HepG2 (cell line): ENCODE measurements around the gene ITIH3. TPM values are rescaled to one million over a fixed set of nuclear protein-coding genes. Genes with fewer than 3 reads are reported as not detected.

Experiments
- EP300 ChIP-seq, 3 experiments: sonication (generic) in 1 of 3; formaldehyde crosslinking in 1 of 3; IDR thresholded peaks; 2 replicates each; pipeline versions ENCODE4 v1.5.1 to v1.6.1; 2011 to 2020; ENCODE audit warnings: low read depth in 2 of 3, low read length in 2 of 3, borderline replicate concordance in 1 of 3, improper control_type of control experiment in 1 of 3, mild to moderate bottlenecking in 1 of 3, missing genetic modification reagents in 1 of 3, moderate library complexity in 1 of 3
- KDM5B ChIP-seq: sonication (generic); formaldehyde crosslinking; IDR thresholded peaks from 2 replicates; pipeline ENCODE4 v1.4.0; 2020; ENCODE audit warnings: missing genetic modification reagents, mild to moderate bottlenecking, borderline replicate concordance
- NFYB ChIP-seq: sonication (generic); formaldehyde crosslinking; IDR thresholded peaks from 2 replicates; pipeline ENCODE4 v1.4.0; 2020; ENCODE audit warnings: missing genetic modification reagents
- POLR2G ChIP-seq: fragments of 200-400 bp; formaldehyde crosslinking; IDR thresholded peaks from 2 replicates; pipeline ENCODE4 v1.6.1; 2018; ENCODE audit warnings: mild to moderate bottlenecking, low read depth, low read length, moderate library complexity
- SP2 ChIP-seq: sonication (generic); formaldehyde crosslinking; IDR thresholded peaks from 2 replicates; pipeline ENCODE4 v1.5.1; 2020; ENCODE audit warnings: mild to moderate bottlenecking, missing genetic modification reagents
- SRSF9 ChIP-seq: fragments of 200-400 bp; formaldehyde crosslinking; IDR thresholded peaks from 2 replicates; pipeline ENCODE4 v1.6.1; 2018; ENCODE audit warnings: borderline replicate concordance, mild to moderate bottlenecking, low read depth, low read length; ENCODE audit not compliant: insufficient read depth, poor library complexity, severe bottlenecking
- SYNCRIP ChIP-seq: fragments of 200-400 bp; formaldehyde crosslinking; IDR thresholded peaks from 2 replicates; pipeline ENCODE4 v1.6.1; 2018; ENCODE audit warnings: mild to moderate bottlenecking, low read depth, low read length; ENCODE audit not compliant: insufficient read depth
- TGIF2 ChIP-seq: IDR thresholded peaks from 2 replicates; pipeline ENCODE4 v1.6.1; 2016; ENCODE audit warnings: control low read depth, missing compliant biosample characterization
- ZNF10 ChIP-seq: sonication (generic); formaldehyde crosslinking; IDR thresholded peaks from 2 replicates; pipeline ENCODE4 v1.4.0; 2020; ENCODE audit warnings: mild to moderate bottlenecking, low read depth, missing genetic modification reagents, borderline replicate concordance
- ZNF160 ChIP-seq: sonication (generic); formaldehyde crosslinking; IDR thresholded peaks from 2 replicates; pipeline ENCODE4 v1.8.0; 2022; ENCODE audit warnings: mild to moderate bottlenecking, inconsistent platforms, missing genetic modification reagents
- ZNF343 ChIP-seq: sonication (generic); formaldehyde crosslinking; IDR thresholded peaks from 2 replicates; pipeline ENCODE4 v1.4.0; 2020; ENCODE audit warnings: mild to moderate bottlenecking, missing genetic modification reagents
- ZNF382 ChIP-seq: sonication (generic); formaldehyde crosslinking; IDR thresholded peaks from 2 replicates; pipeline ENCODE4 v1.5.0; 2020; ENCODE audit warnings: missing genetic modification reagents, mild to moderate bottlenecking, borderline replicate concordance
- ZNF451 ChIP-seq: sonication (generic); formaldehyde crosslinking; IDR thresholded peaks from 2 replicates; pipeline ENCODE4 v1.5.0; 2020; ENCODE audit warnings: mild to moderate bottlenecking, missing genetic modification reagents
- polyA plus RNA-seq, 8 experiments: library from polyadenylated mRNA; depleted of rRNA in 3 of 8; stranded (reverse) in 7 of 8; unstranded in 1 of 8; fragments of >200 nt; fragmentation: Illumina TruSeq in 4 of 8; extraction: Trizol in 4 of 8; gene quantifications; 2 replicates each; pipeline versions ENCODE4 v1.2.1 to v1.2.3, GENCODE V29; 2011 to 2016; ENCODE audit warnings: low read depth in 4 of 8, missing spikeins in 1 of 8, mixed read lengths in 1 of 8; ENCODE audit not compliant: insufficient read depth in 1 of 8
- total RNA-seq, 5 experiments: library from RNA; depleted of rRNA; stranded (reverse); fragments of >200 nt; fragmentation: Illumina TruSeq; extraction: Trizol; gene quantifications; 2 replicates each; pipeline ENCODE4 v1.2.3, GENCODE V29; 2016; ENCODE audit warnings: low read depth in 1 of 5
- TF ChIP-seq, protein P1 (sequence below): IDR thresholded peaks from 2 replicates; pipeline ENCODE4 v1.4.0; 2020; ENCODE audit warnings: mild to moderate bottlenecking, missing genetic modification reagents
- TF ChIP-seq, protein P2 (sequence below): sonication (generic); formaldehyde crosslinking; conservative IDR thresholded peaks from 2 replicates; pipeline ENCODE4 v1.4.0; 2020; ENCODE audit warnings: missing genetic modification reagents
- TF ChIP-seq, protein P3 (sequence below): sonication (generic); formaldehyde crosslinking; IDR thresholded peaks from 2 replicates; pipeline ENCODE4 v1.4.0; 2020; ENCODE audit warnings: missing genetic modification reagents
- TF ChIP-seq, protein P4 (sequence below): IDR thresholded peaks from 2 replicates; pipeline ENCODE4 v1.6.1; 2016; ENCODE audit warnings: missing biosample characterization, missing genetic modification reagents, low read depth
- TF ChIP-seq, protein P5 (sequence below): sonication (generic); formaldehyde crosslinking; IDR thresholded peaks from 2 replicates; pipeline ENCODE4 v1.4.0; 2020; ENCODE audit warnings: missing genetic modification reagents

Gene ITIH3
- total and polyA plus RNA-seq, 2 of the 13 experiments (the other 11 are each of a cell fraction or from before 2014, with no cell fraction given): 105 to 632 TPM

DNA sequence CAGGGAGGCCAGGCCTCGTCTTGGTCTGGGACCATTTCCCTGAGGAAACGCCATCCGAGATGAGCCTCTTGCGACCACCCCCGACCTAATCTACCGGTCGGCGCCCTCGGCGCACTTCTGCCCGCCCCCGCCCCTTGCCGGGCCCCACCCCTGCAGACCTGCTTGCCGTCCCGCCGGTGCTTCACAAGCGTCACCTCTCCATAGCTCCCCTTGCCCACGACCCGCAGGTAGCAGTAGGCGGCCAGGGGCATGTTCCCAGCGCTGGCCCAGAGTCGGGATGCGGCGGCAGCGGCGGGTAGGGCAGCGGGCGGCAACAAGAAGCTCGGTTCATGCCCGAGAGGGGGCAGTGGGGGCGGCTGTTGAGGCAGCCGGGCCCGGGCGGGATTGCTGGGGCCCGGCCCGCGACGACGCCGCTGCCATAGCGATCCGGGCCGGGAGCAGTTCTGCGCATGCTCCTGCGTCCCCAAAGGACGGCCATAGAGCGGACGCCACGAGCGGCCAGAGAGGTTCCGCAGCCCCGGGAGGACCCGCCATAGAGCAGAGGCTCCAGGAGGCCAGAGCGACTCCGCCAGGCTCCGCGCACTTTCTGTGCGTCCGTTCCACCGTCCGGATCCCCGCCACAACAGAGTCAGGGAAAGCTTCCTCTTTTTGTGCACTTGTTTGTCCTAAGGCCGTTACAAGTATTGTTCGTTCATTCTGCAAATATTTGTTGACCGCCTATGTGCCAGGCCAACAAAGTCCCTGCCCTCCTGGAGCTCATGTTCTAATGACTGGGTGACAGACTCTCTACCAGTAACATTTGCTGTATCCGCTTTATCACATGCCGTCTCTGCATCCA is 23.9 kb upstream of the ITIH3 start, which contains the start of gene NEK4 (continued):
- TF ChIP-seq SYNCRIP (no peak), ZNF160 (CRISPR knock-in tag) (peak; percentile 39; the same call in 1 of the 2 replicates), ZNF343 (no peak), TGIF2 (CRISPR knock-in tag) (0 out of 2 replicates have a peak, but pooled peaks have one; percentile 8), ZNF451 (CRISPR knock-in tag) (peak; percentile 77; the same call in 1 of the 2 replicates), SP2 (CRISPR knock-in tag) (no peak), ZNF10 (CRISPR knock-in tag) (no peak), ZNF382 (CRISPR knock-in tag) (no peak), KDM5B (CRISPR knock-in tag) (peak; percentile 85), NFYB (CRISPR knock-in tag) (no peak), POLR2G (peak; percentile 97), EP300 (IDR thresholded peaks at IDR 0.05; ENCODE audit: low read depth in 2 of 2, low read length in 2 of 2) (no peak; a peak in 1 of 4 replicates), EP300 (CRISPR knock-in tag; IDR thresholded peaks at IDR 0.05; ENCODE audit: borderline replicate concordance) (no peak), SRSF9 (no peak)
- TF ChIP-seq, protein P1, sequence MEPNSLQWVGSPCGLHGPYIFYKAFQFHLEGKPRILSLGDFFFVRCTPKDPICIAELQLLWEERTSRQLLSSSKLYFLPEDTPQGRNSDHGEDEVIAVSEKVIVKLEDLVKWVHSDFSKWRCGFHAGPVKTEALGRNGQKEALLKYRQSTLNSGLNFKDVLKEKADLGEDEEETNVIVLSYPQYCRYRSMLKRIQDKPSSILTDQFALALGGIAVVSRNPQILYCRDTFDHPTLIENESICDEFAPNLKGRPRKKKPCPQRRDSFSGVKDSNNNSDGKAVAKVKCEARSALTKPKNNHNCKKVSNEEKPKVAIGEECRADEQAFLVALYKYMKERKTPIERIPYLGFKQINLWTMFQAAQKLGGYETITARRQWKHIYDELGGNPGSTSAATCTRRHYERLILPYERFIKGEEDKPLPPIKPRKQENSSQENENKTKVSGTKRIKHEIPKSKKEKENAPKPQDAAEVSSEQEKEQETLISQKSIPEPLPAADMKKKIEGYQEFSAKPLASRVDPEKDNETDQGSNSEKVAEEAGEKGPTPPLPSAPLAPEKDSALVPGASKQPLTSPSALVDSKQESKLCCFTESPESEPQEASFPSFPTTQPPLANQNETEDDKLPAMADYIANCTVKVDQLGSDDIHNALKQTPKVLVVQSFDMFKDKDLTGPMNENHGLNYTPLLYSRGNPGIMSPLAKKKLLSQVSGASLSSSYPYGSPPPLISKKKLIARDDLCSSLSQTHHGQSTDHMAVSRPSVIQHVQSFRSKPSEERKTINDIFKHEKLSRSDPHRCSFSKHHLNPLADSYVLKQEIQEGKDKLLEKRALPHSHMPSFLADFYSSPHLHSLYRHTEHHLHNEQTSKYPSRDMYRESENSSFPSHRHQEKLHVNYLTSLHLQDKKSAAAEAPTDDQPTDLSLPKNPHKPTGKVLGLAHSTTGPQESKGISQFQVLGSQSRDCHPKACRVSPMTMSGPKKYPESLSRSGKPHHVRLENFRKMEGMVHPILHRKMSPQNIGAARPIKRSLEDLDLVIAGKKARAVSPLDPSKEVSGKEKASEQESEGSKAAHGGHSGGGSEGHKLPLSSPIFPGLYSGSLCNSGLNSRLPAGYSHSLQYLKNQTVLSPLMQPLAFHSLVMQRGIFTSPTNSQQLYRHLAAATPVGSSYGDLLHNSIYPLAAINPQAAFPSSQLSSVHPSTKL (CRISPR knock-in tag): peak; percentile 66; the same call in 1 of the 2 replicates
- TF ChIP-seq, protein P2, sequence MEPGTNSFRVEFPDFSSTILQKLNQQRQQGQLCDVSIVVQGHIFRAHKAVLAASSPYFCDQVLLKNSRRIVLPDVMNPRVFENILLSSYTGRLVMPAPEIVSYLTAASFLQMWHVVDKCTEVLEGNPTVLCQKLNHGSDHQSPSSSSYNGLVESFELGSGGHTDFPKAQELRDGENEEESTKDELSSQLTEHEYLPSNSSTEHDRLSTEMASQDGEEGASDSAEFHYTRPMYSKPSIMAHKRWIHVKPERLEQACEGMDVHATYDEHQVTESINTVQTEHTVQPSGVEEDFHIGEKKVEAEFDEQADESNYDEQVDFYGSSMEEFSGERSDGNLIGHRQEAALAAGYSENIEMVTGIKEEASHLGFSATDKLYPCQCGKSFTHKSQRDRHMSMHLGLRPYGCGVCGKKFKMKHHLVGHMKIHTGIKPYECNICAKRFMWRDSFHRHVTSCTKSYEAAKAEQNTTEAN (CRISPR knock-in tag): peak; percentile 72; the same call in 1 of the 2 replicates
- TF ChIP-seq, protein P3, sequence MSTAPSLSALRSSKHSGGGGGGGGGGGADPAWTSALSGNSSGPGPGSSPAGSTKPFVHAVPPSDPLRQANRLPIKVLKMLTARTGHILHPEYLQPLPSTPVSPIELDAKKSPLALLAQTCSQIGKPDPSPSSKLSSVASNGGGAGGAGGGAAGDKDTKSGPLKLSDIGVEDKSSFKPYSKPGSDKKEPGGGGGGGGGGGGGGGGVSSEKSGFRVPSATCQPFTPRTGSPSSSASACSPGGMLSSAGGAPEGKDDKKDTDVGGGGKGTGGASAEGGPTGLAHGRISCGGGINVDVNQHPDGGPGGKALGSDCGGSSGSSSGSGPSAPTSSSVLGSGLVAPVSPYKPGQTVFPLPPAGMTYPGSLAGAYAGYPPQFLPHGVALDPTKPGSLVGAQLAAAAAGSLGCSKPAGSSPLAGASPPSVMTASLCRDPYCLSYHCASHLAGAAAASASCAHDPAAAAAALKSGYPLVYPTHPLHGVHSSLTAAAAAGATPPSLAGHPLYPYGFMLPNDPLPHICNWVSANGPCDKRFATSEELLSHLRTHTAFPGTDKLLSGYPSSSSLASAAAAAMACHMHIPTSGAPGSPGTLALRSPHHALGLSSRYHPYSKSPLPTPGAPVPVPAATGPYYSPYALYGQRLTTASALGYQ (CRISPR knock-in tag): peak; percentile 39; the same call in 1 of the 2 replicates
- TF ChIP-seq, protein P4, sequence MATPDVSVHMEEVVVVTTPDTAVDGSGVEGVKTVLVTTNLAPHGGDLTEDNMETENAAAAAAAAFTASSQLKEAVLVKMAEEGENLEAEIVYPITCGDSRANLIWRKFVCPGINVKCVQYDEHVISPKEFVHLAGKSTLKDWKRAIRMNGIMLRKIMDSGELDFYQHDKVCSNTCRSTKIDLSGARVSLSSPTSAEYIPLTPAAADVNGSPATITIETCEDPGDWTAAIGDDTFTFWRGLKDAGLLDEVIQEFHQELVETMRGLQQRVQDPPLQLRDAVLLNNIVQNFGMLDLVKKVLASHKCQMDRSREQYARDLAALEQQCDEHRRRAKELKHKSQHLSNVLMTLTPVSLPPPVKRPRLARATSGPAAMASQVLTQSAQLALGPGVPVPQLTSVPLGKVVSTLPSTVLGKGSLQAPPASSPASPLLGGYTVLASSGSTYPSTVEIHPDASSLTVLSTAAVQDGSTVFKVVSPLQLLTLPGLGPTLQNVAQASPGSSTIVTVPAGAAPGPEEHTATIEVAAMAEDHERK (CRISPR knock-in tag): peak; percentile 59; the same call in 1 of the 2 replicates
- TF ChIP-seq, protein P5, sequence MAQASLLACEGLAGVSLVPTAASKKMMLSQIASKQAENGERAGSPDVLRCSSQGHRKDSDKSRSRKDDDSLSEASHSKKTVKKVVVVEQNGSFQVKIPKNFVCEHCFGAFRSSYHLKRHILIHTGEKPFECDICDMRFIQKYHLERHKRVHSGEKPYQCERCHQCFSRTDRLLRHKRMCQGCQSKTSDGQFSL (CRISPR knock-in tag): no peak
